ENCODE results near the gene CSPG4.

GRCh38 chr15:75672646-75673425 is 39.8 kb downstream of the CSPG4 start:
- no peak for TF ChIP-seq TCF4 (CRISPR knock-in tag; IDR thresholded peaks at IDR 0.05; ENCODE audit: borderline replicate concordance)
- no peak for TF ChIP-seq CREB5 (CRISPR knock-in tag; IDR thresholded peaks at IDR 0.05; ENCODE audit: low read depth)
- TF ChIP-seq ARNTL (CRISPR knock-in tag; IDR thresholded peaks at IDR 0.05; ENCODE audit: borderline replicate concordance, low read depth), result no peak
